NCI-H1436 treated with DMSO at 0.1 percent for 48 hours (cell line): Measurements from ENCODE around the gene CHKA.
"Not testable (repeated sequence)": the region's sequence is repeated elsewhere in the genome, so short reads cannot be mapped to it uniquely, and the experiment has no call there.

ENCODE experiments used
- DNase-seq: peaks from one replicate; lab custom pipeline; 2025; lab: John Stamatoyannopoulos, UW

CHKA gene

DNA sequence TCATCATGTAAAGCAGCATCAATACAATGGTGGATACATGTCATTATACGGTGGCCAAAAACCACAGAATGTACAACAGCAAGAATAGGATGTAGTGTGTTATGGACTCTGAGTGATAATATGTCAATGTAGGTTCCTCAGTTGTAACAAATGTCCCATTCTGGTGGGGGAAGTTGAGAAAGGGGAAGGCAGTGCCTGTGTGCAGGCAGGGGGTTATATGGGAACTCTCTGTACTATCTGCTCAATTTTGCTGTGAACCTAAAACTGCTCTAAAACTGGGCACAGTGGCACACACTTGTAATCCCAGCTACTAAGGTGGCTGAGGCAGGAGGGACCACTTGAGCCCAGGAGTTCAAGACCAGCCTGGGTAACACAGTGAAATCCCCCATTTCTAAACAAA lies 5.9 kb downstream of the CHKA start:
- no peak for DNase-seq

GRCh38 chr11:68113986-68114385 lies 7.2 kb downstream of the CHKA start:
- DNase-seq = no peak

GRCh38 chr11:68107689-68108088 lies 13.5 kb downstream of the CHKA start:
- DNase-seq = no peak

DNA sequence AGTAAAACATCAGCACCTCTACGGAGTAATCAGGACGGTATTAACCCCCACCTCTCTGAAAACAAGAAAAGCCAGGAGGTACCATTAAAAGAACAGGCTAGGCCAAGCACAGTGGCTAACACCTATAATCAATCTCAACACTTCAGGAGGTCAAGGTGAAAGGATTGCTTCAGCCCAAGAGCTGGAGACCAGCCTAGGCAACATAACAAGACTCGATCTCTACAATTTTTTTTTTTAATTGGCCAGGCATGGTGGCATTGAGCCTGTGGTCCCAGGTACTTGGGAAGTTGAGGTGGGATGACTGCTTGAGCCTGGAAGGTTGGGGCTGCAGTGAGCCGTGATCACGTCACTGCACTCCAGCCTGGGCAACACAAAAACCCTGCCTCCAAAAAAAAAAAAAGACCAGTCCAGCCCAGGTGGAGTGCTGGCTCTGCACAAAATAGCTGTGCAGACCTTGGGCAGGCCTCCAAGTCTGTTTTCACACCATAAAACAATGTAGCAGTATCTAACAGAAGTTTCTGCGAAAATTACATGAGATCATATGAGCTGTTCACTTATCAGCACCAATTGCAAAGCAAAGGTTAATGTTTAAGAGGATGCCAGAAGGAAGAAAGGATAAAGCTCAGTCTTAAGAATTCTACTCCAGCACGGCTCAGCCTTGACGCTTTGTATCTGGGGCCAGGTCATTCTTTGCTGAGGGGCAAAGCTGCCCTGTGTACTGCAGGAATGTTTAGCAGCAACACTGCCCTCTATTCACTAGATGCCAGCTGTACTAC lies 14.8 kb downstream of the CHKA start:
- no peak for DNase-seq

DNA sequence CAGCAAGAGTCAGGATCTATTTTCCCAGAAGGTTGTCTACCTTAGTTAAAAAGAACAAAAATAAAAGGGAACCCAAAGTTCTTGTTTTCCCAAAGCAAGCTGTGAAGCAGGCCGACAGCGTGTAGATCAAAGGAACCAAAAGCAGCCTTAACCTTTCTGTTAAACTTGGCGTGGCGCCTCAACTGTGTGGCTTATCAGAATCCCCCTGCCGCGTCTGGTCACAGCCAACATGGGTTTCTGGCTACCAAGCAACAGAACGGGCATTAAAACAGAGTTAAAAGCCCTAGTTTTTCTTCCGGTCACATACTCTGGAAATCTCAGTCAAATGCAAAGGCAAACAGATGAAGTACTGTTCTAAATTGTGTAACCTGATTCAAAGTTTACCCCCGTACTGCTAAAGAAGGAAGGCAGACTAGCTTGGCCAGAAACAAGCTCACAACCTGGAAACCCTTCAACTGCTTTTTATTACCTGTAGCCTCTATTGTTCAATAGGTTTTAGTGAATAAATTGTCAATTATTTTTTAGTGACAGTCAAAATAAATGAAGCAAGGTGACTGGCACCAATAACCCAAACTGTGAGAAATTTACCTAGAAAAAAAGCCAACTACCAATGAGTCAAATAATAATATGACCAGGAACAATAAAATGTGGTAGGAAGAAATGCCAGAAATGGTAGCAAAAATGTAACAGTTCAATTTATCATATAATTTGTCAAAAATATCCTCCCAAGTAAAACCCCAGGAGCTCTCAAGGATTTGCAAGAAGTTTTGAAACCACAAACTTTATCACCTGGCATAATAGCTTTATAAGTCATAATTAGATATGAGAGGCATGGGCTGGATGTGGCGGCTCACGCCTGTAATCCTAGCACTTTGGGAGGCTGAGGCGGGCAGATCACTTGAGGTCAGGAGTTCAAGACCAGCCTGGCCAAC lies 21.4 kb downstream of the CHKA start:
- DNase-seq = no peak

GRCh38 chr11:68099057-68099456 lies 22.1 kb downstream of the CHKA start:
- DNase-seq = no peak

DNA sequence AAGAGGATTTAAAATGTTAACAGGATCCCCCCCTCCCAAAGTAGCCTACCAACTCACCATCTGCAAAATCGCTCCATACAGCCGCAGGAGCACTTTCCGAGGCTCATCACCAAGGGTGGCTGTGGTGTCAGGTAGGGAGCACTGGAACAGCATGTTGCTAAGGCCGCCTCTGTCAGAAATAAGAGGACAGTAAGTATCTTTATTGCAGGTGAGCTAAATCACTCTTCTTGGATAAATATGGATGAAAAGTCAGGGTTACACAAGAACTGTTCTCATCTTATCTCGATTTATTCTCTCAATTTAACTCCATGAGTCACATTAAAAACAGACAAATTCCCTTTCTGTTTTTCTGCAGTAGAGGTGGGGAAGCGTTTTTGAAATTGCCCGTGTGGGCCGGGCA lies 24.2 kb downstream of the CHKA start:
- no peak for DNase-seq

DNA sequence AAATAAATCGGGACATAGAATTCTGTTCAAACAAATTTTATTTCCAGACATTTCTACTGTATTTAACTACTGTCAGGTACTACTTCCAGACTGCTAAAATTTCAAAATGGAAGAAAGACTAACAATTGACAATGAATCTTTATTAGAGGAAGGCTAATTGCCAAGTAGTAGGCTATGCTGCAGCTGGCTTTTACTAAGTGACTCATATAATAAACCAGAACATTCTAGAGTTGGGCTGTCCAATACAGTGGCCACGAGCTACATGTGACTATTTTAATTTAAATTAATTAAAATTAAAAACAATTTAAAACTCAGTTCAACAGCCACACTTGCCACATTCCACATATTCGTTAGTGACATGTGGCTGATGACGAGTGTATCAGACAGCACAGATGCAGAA lies 27.6 kb downstream of the CHKA start:
- no peak for DNase-seq

- not testable (repeated sequence) for DNase-seq
These were observed 28.2 kb downstream of the CHKA start for GRCh38 chr11:68092946-68093345.

- DNase-seq = no peak
These were observed 28.8 kb downstream of the CHKA start for GRCh38 chr11:68092411-68092810.

- DNase-seq = no peak
These were observed 30.5 kb downstream of the CHKA start for GRCh38 chr11:68090706-68091105.

DNA sequence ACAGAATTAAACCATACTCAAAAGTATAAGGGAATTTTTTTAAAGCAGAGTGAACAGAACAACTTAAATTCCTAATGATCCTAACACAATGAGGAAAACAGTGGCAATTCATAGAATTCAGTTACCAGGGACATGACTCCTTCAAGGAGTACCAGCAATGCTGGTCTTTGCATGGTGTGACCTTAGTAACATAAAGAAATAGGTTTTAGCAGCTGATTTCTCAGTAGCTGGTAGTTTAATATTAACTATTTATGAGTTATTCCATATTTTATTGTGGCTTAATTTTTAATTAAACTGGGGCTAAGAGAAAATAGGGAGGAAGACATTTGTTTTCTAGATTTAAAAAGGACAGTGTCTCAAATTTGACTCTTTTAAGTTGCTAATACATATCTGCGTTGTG lies 30.9 kb downstream of the CHKA start:
- DNase-seq = no peak

GRCh38 chr11:68089679-68090078 lies 31.5 kb downstream of the CHKA start:
- no peak for DNase-seq

- DNase-seq = no peak
These were observed 37.7 kb downstream of the CHKA start for GRCh38 chr11:68083517-68083916.

DNA sequence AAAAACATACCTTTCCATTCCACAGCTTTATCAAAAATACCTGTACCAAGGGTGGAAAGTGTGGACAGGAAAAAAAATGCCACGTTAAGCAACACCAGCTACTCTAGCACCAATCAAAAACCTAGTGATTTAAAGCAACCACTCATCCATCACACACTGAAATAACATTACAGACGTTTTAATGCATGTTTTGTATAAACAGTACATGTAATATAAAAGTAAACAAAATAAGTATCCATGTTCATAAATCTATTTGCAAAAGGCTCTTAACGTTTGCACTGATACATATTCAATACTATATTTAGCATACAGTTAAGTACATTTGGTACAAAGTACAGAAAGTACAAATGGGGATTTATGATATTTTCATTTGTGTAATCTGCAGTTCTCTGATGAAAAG lies 38.7 kb downstream of the CHKA start:
- DNase-seq = no peak

DNA sequence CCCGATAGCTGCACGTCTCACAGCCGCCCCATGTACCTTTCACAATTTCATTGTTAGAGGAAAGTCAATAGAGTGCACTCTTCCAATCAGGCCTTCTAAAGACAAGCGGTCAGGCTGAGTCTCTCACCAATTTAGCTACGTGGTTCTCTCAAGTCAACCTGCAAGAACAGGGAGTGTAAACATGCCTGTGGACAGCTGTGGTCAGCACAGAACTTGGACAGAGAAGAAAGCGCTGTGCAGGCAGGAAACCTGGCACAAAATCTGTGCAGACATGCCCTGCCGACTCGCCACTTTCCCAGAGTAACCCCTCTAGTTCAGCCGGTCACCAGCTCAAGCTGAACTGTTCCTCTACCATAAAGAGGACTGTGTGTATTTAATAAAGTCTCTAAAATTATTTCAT lies 39.5 kb downstream of the CHKA start:
- DNase-seq = no peak

DNA sequence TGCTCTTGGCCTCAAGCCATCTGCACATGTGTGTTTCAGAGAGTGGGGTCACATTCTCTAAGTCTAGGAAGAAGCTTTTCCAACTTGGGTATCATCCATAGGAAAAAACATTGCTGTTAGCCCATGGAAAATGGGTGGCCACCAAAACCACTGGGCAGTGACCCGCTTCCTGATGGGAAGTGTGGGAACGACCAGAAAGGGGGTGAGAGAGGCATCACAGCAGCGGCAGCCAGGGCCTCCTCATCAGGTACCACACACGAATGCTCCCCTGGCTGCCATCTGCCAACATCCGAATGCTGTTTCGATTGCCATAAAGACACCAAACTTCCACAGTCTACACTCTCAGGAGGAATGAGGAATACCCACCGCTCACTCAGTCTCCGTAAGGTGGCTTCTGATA lies 40.3 kb downstream of the CHKA start:
- DNase-seq = no peak

DNA sequence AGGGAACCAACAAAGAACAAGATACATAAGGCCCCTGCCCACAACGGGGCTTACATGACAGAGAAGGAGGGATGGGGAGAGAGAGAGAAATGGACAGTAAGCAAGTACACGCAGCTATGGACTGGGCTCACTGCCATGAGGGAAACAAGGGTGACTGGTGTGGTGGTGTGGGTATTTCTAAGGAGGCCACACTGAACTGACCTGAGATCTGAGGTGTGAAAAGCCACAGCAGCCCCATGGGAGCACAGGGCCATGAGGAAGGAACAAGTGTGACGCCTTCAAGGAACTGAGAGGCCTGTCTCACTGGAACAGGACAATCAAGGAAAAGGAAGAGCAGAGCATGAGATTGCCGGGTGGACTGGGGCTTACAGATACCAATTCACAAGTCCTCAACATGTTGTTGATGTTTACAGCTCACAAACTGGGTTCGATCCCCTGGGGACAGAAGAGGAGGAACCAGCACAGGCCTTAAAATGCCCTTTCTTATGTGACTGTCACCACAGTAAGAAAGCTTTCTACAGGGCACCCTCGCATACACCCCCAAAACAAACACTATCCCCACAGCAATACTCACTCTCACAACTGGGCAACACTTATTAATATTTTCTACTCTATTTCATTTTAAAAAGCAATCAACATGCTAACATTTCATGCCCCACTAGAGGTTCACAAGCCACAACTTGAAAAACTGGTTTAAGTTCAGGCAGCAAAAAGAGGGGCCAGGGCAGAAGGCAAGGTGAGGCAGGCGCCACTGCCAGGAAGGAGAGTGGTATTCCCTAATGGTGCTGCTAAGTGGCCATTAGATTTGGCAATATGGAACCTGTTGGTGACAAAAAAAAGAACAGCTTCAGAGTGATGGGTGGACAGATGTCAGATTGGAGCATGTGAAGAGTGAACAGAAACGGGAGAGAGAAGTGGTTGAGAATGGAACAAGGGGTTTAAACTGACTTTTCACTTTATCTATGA lies 43.3 kb downstream of the CHKA start:
- no peak for DNase-seq

DNA sequence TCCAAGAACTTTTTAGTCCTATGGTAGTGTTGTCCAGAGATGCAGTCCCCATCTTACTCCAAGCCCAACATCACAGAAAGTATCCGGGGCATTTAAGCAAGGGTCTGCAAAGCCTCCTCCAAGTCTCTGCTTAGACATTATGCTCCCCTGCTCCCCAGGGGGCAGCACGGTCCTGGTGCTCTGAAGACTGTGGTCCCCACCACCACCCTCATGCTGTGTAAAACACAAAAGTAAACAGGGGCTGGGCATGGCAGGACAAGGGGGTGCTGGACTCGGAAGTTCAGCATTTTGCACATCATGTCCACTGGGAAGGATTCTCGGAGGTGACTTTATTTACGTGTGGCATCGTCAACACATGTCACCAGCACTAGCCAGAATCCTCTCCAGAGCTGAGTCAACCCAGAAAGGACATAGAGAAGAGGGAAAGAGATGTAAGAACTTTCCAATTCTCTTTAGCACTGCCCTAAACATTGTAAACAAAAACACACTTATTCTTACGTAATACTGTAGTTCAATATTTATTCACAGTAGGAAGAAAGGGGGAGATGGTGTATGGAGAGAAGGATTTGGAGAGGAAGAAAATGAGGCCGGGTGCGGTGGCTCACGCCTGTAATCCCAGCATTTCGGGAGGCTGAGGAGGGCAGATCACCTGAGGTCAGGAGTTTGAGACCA lies 44.7 kb downstream of the CHKA start:
- no peak for DNase-seq

- no peak for DNase-seq
These were observed 46.4 kb downstream of the CHKA start for GRCh38 chr11:68074584-68075352.
